ENCODE data around the gene KITLG.

DNA sequence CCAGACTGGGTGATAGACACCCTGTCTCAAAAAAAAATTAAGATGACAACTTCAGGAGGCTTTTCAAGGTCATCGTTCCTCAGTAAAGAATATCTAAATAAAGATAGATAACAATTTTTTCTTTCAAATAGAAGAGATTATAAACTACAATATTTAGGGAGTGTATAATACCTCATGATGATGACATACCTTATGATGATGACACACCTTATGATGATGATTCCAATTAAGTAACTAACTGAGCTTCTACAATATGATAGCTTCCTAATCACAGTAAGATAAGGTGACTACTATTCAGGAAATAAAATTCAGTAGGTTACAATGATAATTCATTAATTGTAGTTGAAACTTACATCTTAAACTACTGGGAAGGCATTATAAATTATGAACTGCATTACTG, 40.4 kb downstream of the KITLG start:
- TF ChIP-seq, protein P1, sequence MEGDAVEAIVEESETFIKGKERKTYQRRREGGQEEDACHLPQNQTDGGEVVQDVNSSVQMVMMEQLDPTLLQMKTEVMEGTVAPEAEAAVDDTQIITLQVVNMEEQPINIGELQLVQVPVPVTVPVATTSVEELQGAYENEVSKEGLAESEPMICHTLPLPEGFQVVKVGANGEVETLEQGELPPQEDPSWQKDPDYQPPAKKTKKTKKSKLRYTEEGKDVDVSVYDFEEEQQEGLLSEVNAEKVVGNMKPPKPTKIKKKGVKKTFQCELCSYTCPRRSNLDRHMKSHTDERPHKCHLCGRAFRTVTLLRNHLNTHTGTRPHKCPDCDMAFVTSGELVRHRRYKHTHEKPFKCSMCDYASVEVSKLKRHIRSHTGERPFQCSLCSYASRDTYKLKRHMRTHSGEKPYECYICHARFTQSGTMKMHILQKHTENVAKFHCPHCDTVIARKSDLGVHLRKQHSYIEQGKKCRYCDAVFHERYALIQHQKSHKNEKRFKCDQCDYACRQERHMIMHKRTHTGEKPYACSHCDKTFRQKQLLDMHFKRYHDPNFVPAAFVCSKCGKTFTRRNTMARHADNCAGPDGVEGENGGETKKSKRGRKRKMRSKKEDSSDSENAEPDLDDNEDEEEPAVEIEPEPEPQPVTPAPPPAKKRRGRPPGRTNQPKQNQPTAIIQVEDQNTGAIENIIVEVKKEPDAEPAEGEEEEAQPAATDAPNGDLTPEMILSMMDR (IDR thresholded peaks at IDR 0.05) = no peak
- TF ChIP-seq POLR2A (IDR thresholded peaks at IDR 0.05) = no peak

Measured in testis (tissue), 2 donors.